ENCODE data around the gene NTN1. TPM values are rescaled to one million over a fixed set of nuclear protein-coding genes. Genes with fewer than 3 reads are reported as not detected.
"Not testable (repeated sequence)": the region's sequence is repeated elsewhere in the genome, so short reads cannot be mapped to it uniquely, and the experiment has no call there.

Gene NTN1
- total and polyA plus RNA-seq, 2 donors: 2.0 to 2.4 TPM

DNA sequence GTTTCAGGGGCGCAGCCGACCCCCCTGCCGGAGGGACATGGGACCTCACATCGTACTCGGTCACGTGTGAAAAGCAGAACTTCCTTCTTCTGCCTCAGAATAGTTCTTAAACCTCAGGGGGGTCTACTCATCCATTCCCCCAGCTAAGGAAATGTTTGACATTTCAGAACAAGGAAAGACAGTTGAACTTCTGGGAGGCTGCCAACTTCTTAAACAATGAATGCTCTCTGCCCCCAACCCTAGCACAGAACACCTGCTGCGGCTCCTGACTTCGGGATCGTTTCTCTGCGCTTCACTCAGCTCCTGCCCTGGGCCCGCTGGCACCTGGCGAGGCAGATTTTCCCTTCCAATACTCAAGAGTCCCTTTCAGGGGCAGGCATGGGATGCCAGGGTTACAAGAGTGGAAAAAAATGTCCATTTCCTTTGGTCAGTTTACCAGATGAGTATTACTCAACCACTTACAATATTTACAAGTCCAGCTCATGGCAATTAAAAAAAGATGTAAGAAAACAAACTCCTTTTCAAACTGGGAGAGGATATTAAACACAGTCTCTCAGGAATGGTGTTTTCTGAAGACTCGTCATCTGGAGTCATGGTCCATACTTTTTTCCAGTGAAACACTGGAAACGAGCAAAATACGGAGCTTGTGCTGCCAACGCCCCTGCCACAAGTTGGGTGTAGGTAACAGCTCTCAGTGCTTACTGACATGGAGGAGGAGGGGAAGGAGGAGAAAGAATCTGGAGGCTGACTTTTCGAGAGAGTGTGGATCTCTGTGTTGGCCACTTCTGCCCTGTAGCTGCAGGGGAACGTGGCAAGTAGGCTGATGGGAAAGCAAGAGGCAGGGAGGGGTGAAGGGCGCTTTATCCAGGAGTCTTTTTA is 235.7 kb downstream of the NTN1 start:
- H3K9me3 ChIP-seq (ENCODE audit: control insufficient read depth in 2 of 2, insufficient read depth in 1 of 2, low read length in 1 of 2): peaks cover 0 to 4% of the 10 kb centered on the region in 2 donors
- DNase-seq (ENCODE audit: low read depth in 6 of 9, low spot score in 9 of 9): peak in 5 of 9 donors; percentile 25 to 76 (median 43)
- H3K4me3 ChIP-seq (ENCODE audit: low read length in 2 of 2): no peak overlapping the region
- no peaks in the 10 kb centered on the region for H3K27me3 ChIP-seq (ENCODE audit: control insufficient read depth in 2 of 2, insufficient read depth in 1 of 2, low read length in 1 of 2)
- peaks cover 59 to 88% of the 10 kb centered on the region in 2 donors for H3K4me1 ChIP-seq (ENCODE audit: control insufficient read depth in 2 of 2, insufficient read depth in 2 of 2, low read length in 2 of 2)
- WGBS: 31% methylated on average over 19 of the region's 19 CpGs
- no peaks in the 10 kb centered on the region for H3K36me3 ChIP-seq (ENCODE audit: control insufficient read depth in 2 of 2, insufficient read depth in 2 of 2, low read length in 1 of 2)
- peak overlapping the region; percentile 79 to 80 for H3K27ac ChIP-seq (ENCODE audit: low read depth in 1 of 2, low read length in 1 of 2)

DNA sequence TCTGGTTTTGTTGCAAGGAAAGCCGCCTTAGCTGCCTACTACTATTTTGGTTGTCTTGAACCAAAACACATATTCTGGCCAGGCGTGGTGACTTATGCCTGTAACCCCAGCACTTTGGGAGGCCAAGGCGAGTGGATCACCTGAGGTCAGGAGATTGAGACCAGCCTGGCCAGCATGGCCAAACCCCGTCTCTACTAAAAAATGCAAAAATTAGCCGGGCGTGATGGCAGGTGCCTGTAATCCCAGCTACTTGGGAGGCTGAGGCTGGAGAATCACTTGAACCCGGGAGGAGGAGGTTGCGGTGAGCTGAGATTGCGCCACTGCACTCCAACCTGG is 236.3 kb downstream of the NTN1 start:
- not testable (repeated sequence) for H3K9me3 ChIP-seq (ENCODE audit: control insufficient read depth in 2 of 2, insufficient read depth in 1 of 2, low read length in 1 of 2)
- 98% methylated on average over 9 of the region's 9 CpGs for WGBS

DNA sequence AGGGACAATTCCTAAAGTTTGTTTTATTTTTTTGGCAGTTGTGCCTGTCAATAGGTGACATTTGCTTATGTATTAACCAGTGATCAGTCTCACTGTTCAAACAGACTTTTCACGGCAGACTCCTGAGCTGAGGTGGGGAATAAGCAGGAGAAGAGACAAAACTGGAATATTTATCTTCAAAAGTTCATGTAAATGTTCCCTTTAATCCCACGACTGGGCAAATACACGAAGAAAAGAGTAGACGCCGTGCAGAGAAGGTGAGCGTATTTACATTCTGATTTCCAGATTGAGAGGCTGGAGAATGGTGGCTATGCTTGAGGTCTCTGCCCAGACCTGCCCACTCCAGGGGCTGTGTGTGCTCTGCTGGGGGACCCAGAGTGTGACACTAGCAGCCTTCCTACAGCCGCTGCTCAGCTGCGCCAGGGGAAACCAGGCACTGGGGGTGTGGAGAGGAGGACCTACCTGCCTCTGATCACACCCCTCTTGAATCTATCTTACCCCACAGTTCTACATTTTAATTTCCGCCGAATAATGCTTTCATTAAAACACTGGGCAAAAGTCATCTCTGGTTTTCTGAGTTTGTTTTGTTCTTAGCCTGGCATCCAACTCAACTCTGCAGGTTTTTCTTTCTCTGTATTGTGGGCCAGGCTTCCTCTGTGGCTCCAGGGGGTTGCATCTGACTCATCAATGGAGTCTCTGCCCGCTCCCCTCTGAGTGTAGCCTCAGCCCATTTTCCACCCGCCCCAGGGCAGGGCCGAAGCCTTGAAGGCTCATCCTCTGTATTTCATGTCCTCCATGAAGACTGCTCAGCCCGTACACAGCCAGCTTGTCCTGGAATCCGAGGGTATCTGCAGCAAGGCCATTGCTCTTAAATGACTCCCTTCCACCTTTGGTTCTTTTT is 237.1 kb downstream of the NTN1 start:
- WGBS: 85% methylated on average over 15 of the region's 15 CpGs
- no peaks in the 10 kb centered on the region for H3K27me3 ChIP-seq (ENCODE audit: control insufficient read depth in 2 of 2, insufficient read depth in 1 of 2, low read length in 1 of 2)
- peak overlapping the region in 1 of 2 donors; percentile 72 for H3K27ac ChIP-seq (ENCODE audit: low read depth in 1 of 2, low read length in 1 of 2)
- peaks cover 50 to 79% of the 10 kb centered on the region in 2 donors for H3K4me1 ChIP-seq (ENCODE audit: control insufficient read depth in 2 of 2, insufficient read depth in 2 of 2, low read length in 2 of 2)
- no peak overlapping the region for H3K4me3 ChIP-seq (ENCODE audit: low read length in 2 of 2)
- H3K36me3 ChIP-seq (ENCODE audit: control insufficient read depth in 2 of 2, insufficient read depth in 2 of 2, low read length in 1 of 2): no peaks in the 10 kb centered on the region
- no peaks in the 10 kb centered on the region for H3K9me3 ChIP-seq (ENCODE audit: control insufficient read depth in 2 of 2, insufficient read depth in 1 of 2, low read length in 1 of 2)
- DNase-seq (ENCODE audit: low read depth in 6 of 9, low spot score in 9 of 9): no peak

More for the DNA sequence above, 236.3 kb downstream of the NTN1 start:
- not testable (repeated sequence) for DNase-seq (ENCODE audit: low read depth in 6 of 9, low spot score in 9 of 9); H3K27me3 ChIP-seq (ENCODE audit: control insufficient read depth in 2 of 2, insufficient read depth in 1 of 2, low read length in 1 of 2); H3K4me3 ChIP-seq (ENCODE audit: low read length in 2 of 2); H3K27ac ChIP-seq (ENCODE audit: low read depth in 1 of 2, low read length in 1 of 2); H3K36me3 ChIP-seq (ENCODE audit: control insufficient read depth in 2 of 2, insufficient read depth in 2 of 2, low read length in 1 of 2)
- peaks cover 58 to 86% of the 10 kb centered on the region in 2 donors for H3K4me1 ChIP-seq (ENCODE audit: control insufficient read depth in 2 of 2, insufficient read depth in 2 of 2, low read length in 2 of 2)

- H3K27me3 ChIP-seq (ENCODE audit: control insufficient read depth in 2 of 2, insufficient read depth in 1 of 2, low read length in 1 of 2): no peaks in the 10 kb centered on the region
- no peak overlapping the region for H3K27ac ChIP-seq (ENCODE audit: low read depth in 1 of 2, low read length in 1 of 2)
- H3K9me3 ChIP-seq (ENCODE audit: control insufficient read depth in 2 of 2, insufficient read depth in 1 of 2, low read length in 1 of 2): peaks cover 0 to 2% of the 10 kb centered on the region in 2 donors
- WGBS: 82% methylated on average over 10 of the region's 10 CpGs
- H3K4me3 ChIP-seq (ENCODE audit: low read length in 2 of 2): no peak overlapping the region
- H3K4me1 ChIP-seq (ENCODE audit: control insufficient read depth in 2 of 2, insufficient read depth in 2 of 2, low read length in 2 of 2): peaks cover 46 to 68% of the 10 kb centered on the region in 2 donors
- no peak for DNase-seq (ENCODE audit: low read depth in 6 of 9, low spot score in 9 of 9)
- H3K36me3 ChIP-seq (ENCODE audit: control insufficient read depth in 2 of 2, insufficient read depth in 2 of 2, low read length in 1 of 2): no peaks in the 10 kb centered on the region
Observed at GRCh38 chr17:9259419-9259818, 238.1 kb downstream of the NTN1 start.

DNA sequence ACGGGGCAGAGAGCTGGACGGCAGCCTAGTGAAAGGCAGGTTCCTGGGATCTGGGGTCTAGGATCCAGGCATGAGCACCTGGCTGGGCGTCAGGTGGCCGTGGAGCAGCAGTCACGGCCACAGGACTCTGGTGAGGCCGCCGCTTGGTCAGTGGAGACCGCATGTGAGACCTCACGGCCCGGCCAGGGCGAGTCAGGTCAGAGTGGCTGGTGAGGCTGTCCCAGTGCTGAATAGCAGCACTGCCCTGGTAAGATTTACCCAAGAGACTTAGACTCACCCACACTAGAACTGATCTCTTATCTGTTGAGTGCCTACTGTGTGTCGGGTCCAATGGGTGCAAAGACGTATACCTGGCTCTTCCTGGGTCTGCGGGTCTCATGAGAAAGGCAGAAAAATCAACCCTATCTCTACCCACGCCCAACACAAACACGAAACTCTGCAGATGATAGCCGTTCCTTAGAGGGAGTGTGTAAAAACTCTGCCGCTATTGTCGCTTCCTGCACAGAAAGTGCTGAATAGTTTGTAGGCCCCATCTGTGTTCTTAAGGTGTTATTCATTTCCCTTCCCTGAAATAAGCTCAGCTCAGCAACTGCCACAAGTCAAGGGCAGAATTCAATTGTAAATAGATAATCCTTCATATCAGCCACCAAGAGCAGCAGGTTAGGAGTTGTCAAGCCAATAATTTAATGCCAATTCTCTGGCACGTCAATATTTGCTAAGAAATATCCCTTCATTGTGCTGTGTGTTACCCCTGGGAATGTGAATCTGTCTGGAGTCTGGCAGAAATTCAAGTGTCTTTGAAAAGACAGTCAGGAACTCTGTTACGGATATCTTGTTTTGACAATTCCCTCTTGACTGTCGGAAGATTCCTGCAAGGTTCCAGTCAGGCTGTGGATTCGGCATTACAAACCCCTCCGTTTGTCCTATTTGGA is 240.0 kb downstream of the NTN1 start:
- H3K36me3 ChIP-seq (ENCODE audit: control insufficient read depth in 2 of 2, insufficient read depth in 2 of 2, low read length in 1 of 2): no peaks in the 10 kb centered on the region
- H3K27me3 ChIP-seq (ENCODE audit: control insufficient read depth in 2 of 2, insufficient read depth in 1 of 2, low read length in 1 of 2): no peaks in the 10 kb centered on the region
- peak overlapping the region; percentile 42 to 84 for H3K27ac ChIP-seq (ENCODE audit: low read depth in 1 of 2, low read length in 1 of 2)
- peak in 5 of 9 donors; percentile 33 to 84 (median 51) for DNase-seq (ENCODE audit: low read depth in 6 of 9, low spot score in 9 of 9)
- peaks cover 33 to 63% of the 10 kb centered on the region in 2 donors for H3K4me1 ChIP-seq (ENCODE audit: control insufficient read depth in 2 of 2, insufficient read depth in 2 of 2, low read length in 2 of 2)
- WGBS: 71% methylated on average over 24 of the region's 24 CpGs
- peaks cover 0 to 2% of the 10 kb centered on the region in 2 donors for H3K9me3 ChIP-seq (ENCODE audit: control insufficient read depth in 2 of 2, insufficient read depth in 1 of 2, low read length in 1 of 2)
- H3K4me3 ChIP-seq (ENCODE audit: low read length in 2 of 2): no peak overlapping the region

GRCh38 chr17:9266031-9266680 is 244.8 kb downstream of the NTN1 start:
- WGBS: 96% methylated on average over 14 of the region's 14 CpGs
- Histone ChIP-seq H3K4me3 (ENCODE audit: low read length in 2 of 2) (no peak overlapping the region), H3K27ac (ENCODE audit: low read depth in 1 of 2, low read length in 1 of 2) (no peak overlapping the region), H3K4me1 (ENCODE audit: control insufficient read depth in 2 of 2, insufficient read depth in 2 of 2, low read length in 2 of 2) (peaks cover 6 to 23% of the 10 kb centered on the region in 2 donors), H3K27me3 (ENCODE audit: control insufficient read depth in 2 of 2, insufficient read depth in 1 of 2, low read length in 1 of 2) (no peaks in the 10 kb centered on the region), H3K9me3 (ENCODE audit: control insufficient read depth in 2 of 2, insufficient read depth in 1 of 2, low read length in 1 of 2) (peaks cover 0 to 2% of the 10 kb centered on the region in 2 donors), H3K36me3 (ENCODE audit: control insufficient read depth in 2 of 2, insufficient read depth in 2 of 2, low read length in 1 of 2) (no peaks in the 10 kb centered on the region)
- no peak for DNase-seq (ENCODE audit: low read depth in 6 of 9, low spot score in 9 of 9)

DNA sequence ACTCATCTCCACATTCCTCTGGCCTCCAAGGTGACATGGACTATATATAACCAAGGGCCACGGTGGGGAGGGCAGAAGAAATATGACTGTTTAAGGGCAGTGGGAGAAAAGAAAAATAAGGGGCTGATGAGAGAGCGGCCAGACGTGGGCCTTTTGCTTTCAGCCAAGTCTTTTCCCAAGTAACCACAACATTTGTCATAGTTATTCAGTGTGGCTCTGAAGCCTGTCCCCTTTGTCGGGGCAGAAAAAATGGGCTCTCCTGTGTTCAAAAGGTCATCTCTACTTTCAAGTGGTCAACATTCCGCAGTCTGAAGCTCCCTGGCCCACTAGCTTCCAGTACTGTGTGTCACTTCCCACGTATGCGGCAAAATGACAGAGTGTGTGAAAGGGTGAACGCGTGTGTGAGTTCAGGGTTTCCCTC is 245.4 kb downstream of the NTN1 start:
- 98% methylated on average over 9 of the region's 9 CpGs for WGBS
- DNase-seq (ENCODE audit: low read depth in 6 of 9, low spot score in 9 of 9): no peak
- Histone ChIP-seq H3K9me3 (ENCODE audit: control insufficient read depth in 2 of 2, insufficient read depth in 1 of 2, low read length in 1 of 2) (peaks cover 0 to 2% of the 10 kb centered on the region in 2 donors), H3K27me3 (ENCODE audit: control insufficient read depth in 2 of 2, insufficient read depth in 1 of 2, low read length in 1 of 2) (no peaks in the 10 kb centered on the region), H3K4me1 (ENCODE audit: control insufficient read depth in 2 of 2, insufficient read depth in 2 of 2, low read length in 2 of 2) (peaks cover 4 to 18% of the 10 kb centered on the region in 2 donors), H3K27ac (ENCODE audit: low read depth in 1 of 2, low read length in 1 of 2) (no peak overlapping the region), H3K36me3 (ENCODE audit: control insufficient read depth in 2 of 2, insufficient read depth in 2 of 2, low read length in 1 of 2) (no peaks in the 10 kb centered on the region), H3K4me3 (ENCODE audit: low read length in 2 of 2) (no peak overlapping the region)

- DNase-seq (ENCODE audit: low read depth in 6 of 9, low spot score in 9 of 9): no peak
- H3K27me3 ChIP-seq (ENCODE audit: control insufficient read depth in 2 of 2, insufficient read depth in 1 of 2, low read length in 1 of 2): no peaks in the 10 kb centered on the region
- H3K4me1 ChIP-seq (ENCODE audit: control insufficient read depth in 2 of 2, insufficient read depth in 2 of 2, low read length in 2 of 2): peaks cover 7 to 24% of the 10 kb centered on the region in 2 donors
- H3K9me3 ChIP-seq (ENCODE audit: control insufficient read depth in 2 of 2, insufficient read depth in 1 of 2, low read length in 1 of 2): peaks cover 0 to 2% of the 10 kb centered on the region in 2 donors
- WGBS: 98% methylated on average over 6 of the region's 6 CpGs
- H3K4me3 ChIP-seq (ENCODE audit: low read length in 2 of 2): no peak overlapping the region
- no peaks in the 10 kb centered on the region for H3K36me3 ChIP-seq (ENCODE audit: control insufficient read depth in 2 of 2, insufficient read depth in 2 of 2, low read length in 1 of 2)
- H3K27ac ChIP-seq (ENCODE audit: low read depth in 1 of 2, low read length in 1 of 2): no peak overlapping the region
Observed at GRCh38 chr17:9268546-9268945, 247.2 kb downstream of the NTN1 start.

Measured in thymus (tissue), 11 donors.